Measurements from ENCODE around the gene SUSD3.

The SUSD3 gene

DNA sequence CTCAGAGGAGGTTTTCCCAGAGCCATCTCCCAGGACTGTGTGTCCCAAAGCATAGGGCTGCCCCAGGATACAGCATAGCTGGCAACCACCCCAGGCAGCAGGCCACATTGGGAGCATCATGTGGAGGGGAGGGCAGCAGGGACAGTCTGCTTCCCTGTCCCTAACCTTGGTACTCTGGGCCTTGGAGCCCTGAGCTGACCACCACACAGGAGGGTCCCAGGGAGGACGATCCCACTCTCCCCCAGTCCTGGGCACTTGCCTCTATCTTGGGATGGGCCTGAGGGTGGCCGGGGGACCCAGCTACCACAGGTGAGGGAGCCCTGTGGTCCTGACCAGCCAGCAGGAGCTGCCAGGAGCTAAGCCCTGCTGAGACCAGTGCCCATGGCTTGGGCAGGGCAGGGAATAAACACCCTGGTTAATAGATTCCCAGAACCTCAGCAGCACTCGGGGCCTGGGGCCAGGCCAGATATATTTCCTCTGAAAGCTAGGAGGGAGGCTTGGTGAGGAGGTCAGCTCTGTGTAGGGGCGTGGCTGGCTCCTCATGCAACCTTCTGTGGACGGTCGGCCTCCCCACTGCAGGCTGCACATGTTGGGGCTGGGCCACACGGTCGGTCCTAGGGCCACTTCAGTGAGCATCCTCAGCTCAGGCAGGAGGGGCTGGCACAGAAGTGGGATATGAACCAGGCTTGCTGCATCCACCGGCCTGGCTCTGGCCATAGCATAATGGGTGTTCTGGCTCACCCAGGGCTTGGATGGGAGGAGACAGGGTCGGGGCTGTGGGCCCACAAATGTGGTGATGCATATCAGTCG lies 71.4 kb downstream of the SUSD3 start:
- Mint-ChIP-seq H3K27ac (peak overlapping the region; percentile 87 to 97), H3K4me3 (peak overlapping the region; percentile 22 to 93), H3K27me3 (no peaks in the 10 kb centered on the region), H3K9me3 (no peaks in the 10 kb centered on the region), H3K4me1 (ENCODE audit: low read depth in 2 of 2) (peaks cover 57 to 74% of the 10 kb centered on the region in 2 donors), H3K36me3 (ENCODE audit: insufficient read depth) (peaks cover 99% of the 10 kb centered on the region)
- DNase-seq = no peak
- ATAC-seq (replicated peaks) = no peak

GRCh38 chr9:93130861-93131481 lies 72.5 kb downstream of the SUSD3 start:
- H3K27me3 Mint-ChIP-seq = no peaks in the 10 kb centered on the region
- peaks cover 53 to 70% of the 10 kb centered on the region in 2 donors for H3K4me1 Mint-ChIP-seq (ENCODE audit: low read depth in 2 of 2)
- no peaks in the 10 kb centered on the region for H3K9me3 Mint-ChIP-seq
- no peak for DNase-seq
- H3K27ac Mint-ChIP-seq = peak overlapping the region; percentile 87 to 97
- peaks cover 88% of the 10 kb centered on the region for H3K36me3 Mint-ChIP-seq (ENCODE audit: insufficient read depth)
- no peak for ATAC-seq (replicated peaks)
- H3K4me3 Mint-ChIP-seq = peak overlapping the region; percentile 22 to 93

DNA sequence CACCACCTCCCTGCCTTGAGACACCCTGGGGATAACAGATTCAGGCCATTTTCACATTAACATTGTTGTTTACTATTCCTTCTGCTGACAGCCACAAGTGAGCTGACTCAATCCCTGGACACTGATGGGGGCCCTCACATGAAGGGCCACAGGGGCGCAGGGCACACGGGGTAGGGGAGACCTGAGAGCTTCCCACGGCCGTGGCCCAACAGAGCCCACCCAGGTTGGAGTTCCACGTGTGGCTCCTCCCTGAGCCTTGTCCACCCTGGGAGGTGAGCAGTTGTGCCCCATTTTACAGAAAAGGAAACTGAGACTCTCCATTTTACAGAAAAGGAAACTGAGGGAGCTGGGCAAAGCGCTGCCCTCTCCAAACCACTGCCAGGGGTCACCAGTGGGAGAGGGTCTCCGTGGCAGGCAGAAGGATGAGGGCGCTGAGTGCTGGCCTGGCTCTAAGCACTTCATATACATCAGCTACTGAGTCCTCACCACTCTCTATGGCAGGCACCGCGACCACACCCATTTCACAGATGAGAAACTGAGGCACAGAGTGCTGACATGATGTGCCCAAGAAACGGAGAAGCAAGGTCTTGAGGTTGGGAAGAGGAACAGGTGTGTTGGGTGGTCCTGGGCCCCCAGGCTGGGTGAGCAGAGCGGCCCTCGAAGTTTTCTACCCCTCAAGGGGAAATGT lies 73.2 kb downstream of the SUSD3 start:
- no peaks in the 10 kb centered on the region for H3K27me3 Mint-ChIP-seq
- no peak for ATAC-seq (replicated peaks)
- peaks cover 85% of the 10 kb centered on the region for H3K36me3 Mint-ChIP-seq (ENCODE audit: insufficient read depth)
- H3K27ac Mint-ChIP-seq = peak overlapping the region; percentile 97 to 98
- DNase-seq = no peak
- H3K9me3 Mint-ChIP-seq = no peaks in the 10 kb centered on the region
- H3K4me1 Mint-ChIP-seq (ENCODE audit: low read depth in 2 of 2) = peaks cover 45 to 65% of the 10 kb centered on the region in 2 donors
- H3K4me3 Mint-ChIP-seq = peak overlapping the region; percentile 91 to 93

GRCh38 chr9:93132287-93132927 lies 73.9 kb downstream of the SUSD3 start:
- Mint-ChIP-seq H3K27me3 (no peaks in the 10 kb centered on the region), H3K9me3 (no peaks in the 10 kb centered on the region), H3K4me1 (ENCODE audit: low read depth in 2 of 2) (peaks cover 42 to 59% of the 10 kb centered on the region in 2 donors), H3K36me3 (ENCODE audit: insufficient read depth) (peaks cover 80% of the 10 kb centered on the region), H3K27ac (peak overlapping the region; percentile 97 to 98), H3K4me3 (peak overlapping the region; percentile 91 to 93)
- ATAC-seq (replicated peaks) (no peak), DNase-seq (no peak)

DNA sequence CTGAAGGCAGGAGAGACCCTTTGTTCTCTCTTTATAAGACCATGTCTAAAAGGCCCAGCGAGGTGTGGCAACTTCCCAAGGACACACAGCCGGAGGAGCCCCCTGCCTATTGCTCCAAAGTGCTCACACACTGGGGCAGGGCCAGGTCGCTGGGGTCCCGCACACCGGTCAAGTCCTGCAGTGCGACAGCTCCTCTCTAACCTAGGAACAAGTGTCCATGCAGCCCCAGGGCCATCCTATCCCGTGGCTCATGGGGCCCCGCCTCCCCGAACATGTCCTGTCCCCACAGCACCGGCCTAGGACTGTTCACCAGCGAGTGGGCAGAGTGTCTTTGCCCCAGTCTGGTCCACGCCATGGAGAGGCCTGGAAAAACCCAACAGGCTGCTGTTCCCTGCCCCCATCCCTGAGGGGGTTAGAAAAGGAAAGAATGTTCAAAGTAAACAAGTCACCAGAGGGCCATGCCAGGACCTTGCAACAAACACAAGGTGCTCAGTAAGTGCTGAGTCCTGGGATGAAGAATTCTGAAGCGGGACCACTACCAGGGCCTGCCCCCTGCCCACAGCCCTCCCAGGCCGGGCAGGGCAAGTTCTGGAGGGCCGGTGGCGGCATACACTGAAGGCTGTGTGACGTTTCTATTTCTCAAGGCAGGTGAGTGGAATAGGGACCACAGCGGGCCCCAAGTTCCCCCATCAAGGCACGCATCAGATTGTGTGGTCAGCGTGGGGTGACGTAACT lies 74.6 kb downstream of the SUSD3 start:
- H3K4me3 Mint-ChIP-seq = peak overlapping the region; percentile 91 to 93
- ATAC-seq (replicated peaks) = peak; percentile 45
- H3K9me3 Mint-ChIP-seq = no peaks in the 10 kb centered on the region
- peak overlapping the region; percentile 97 to 98 for H3K27ac Mint-ChIP-seq
- H3K36me3 Mint-ChIP-seq (ENCODE audit: insufficient read depth) = peaks cover 77% of the 10 kb centered on the region
- H3K4me1 Mint-ChIP-seq (ENCODE audit: low read depth in 2 of 2) = peaks cover 42 to 53% of the 10 kb centered on the region in 2 donors
- H3K27me3 Mint-ChIP-seq = no peaks in the 10 kb centered on the region
- DNase-seq = peak in 1 of 3 experiments; percentile 68

DNA sequence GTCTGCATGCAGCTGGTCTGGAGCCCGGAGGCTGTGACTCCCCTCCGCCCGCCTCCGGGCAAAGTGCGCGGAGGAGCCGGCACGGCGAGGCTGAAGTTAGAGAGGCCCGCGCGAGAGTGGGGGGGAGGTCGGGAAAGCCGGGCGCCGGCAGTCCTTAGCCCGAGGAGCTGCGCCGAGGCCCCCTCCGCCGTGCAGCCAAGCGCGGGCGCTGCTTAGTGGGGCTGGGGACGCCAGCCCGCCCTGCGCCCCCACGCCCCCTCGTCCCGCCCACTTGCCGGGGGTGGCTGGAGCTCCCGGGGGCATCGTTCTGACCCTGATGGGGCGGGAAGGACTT lies 75.1 kb downstream of the SUSD3 start:
- Mint-ChIP-seq H3K27ac (peak overlapping the region; percentile 97 to 98), H3K4me1 (ENCODE audit: low read depth in 2 of 2) (peaks cover 38 to 48% of the 10 kb centered on the region in 2 donors), H3K9me3 (no peaks in the 10 kb centered on the region), H3K36me3 (ENCODE audit: insufficient read depth) (peaks cover 71% of the 10 kb centered on the region), H3K4me3 (peak overlapping the region; percentile 91 to 93), H3K27me3 (no peaks in the 10 kb centered on the region)
- ATAC-seq (replicated peaks) (no peak), DNase-seq (peak in 2 of 3 experiments; percentile 55 to 66)

DNA sequence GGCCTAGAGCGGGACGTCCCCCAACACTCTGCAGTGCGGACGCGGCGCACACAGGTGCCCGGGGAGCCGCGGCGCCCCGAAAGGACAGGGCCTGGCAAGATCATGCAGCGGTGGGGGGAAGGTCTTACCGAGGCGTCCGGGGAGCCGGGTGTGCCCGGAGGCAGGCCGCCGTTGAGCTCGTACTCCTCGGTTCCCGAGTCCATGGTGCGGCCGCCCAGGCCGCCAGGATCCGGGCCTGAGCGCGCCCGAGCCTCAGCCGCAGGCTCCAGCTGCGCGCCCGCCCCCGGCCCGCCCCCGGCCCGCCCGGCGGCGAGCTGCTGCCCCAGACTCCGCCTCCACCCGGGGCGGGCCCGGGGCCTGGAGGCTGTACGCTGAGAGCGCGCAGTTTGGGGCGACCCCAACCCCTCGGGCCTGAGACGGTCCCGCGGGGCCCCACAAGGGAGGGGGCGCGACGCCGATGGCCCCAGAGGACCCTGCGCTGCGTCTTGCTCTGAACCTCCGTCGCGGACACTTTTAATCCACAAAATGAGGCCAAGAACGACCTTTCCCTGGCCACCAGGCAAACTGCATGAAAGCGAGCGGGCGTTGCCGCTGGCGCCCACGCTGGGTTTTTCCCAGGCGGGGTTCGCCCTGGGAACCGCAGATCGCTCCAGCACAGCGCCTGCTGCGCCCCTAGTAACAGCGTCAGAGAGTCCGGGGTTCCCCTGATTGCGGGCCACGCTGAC lies 75.7 kb downstream of the SUSD3 start, which contains the start of gene NINJ1:
Gene NINJ1 (minus strand): TSS at position 237 of the 725 bp plus-strand sequence. CDS start 34 bp downstream, at position 203.
- H3K4me1 Mint-ChIP-seq (ENCODE audit: low read depth in 2 of 2) = peaks cover 35 to 44% of the 10 kb centered on the region in 2 donors

More for the DNA sequence above, 75.7 kb downstream of the SUSD3 start, which contains the start of gene NINJ1:
- Mint-ChIP-seq H3K4me3 (peak within 1 kb of the TSS; percentile 91 to 93), H3K9me3 (no peaks in the 10 kb centered on the region), H3K36me3 (ENCODE audit: insufficient read depth) (peaks cover 66% of the 10 kb centered on the region), H3K27me3 (no peaks in the 10 kb centered on the region), H3K27ac (peak within 1 kb of the TSS; percentile 97 to 98)
- ATAC-seq (replicated peaks) (peak; percentile 78), DNase-seq (peak; percentile 82 to 87 (median 84))
